IMR-90 (cell line): ENCODE measurements around the gene NFKBIZ.

Experiments
- CEBPB ChIP-seq: IDR thresholded peaks from 2 replicates; pipeline ENCODE4 v1.6.1; 2012; ENCODE audit warnings: low read depth, low read length, improper control_type of control experiment
- CTCF ChIP-seq: conservative IDR thresholded peaks from 2 replicates; pipeline ENCODE4 v1.5.1; 2012; ENCODE audit warnings: mild to moderate bottlenecking, low read depth, low read length, improper control_type of control experiment
- FOS ChIP-seq: fragments of 150-350 bp; IDR thresholded peaks from 2 replicates; pipeline ENCODE4 v1.6.1; 2016; ENCODE audit warnings: low read depth, low read length
- MXI1 ChIP-seq: IDR thresholded peaks from 2 replicates; pipeline ENCODE4 v1.6.1; 2012; ENCODE audit warnings: low read depth, mild to moderate bottlenecking, low read length, moderate library complexity, borderline replicate concordance
- POLR2A ChIP-seq: IDR thresholded peaks from 2 replicates; pipeline ENCODE4 v1.6.1; 2012; ENCODE audit warnings: mild to moderate bottlenecking, low read depth, low read length
- RFX5 ChIP-seq: IDR thresholded peaks from 2 replicates; pipeline ENCODE4 v1.8.0; 2012; ENCODE audit warnings: low read depth, mild to moderate bottlenecking, low read length, moderate library complexity

GRCh38 chr3:101850246-101851051, 1.1 kb downstream of the NFKBIZ start:
- TF ChIP-seq CTCF (no peak), CEBPB (no peak), FOS (no peak), MXI1 (no peak), POLR2A (peak; percentile 92), RFX5 (no peak)
